HEK293T (cell line): ENCODE measurements around the gene TUBA1A.

Experiments used
- ARNT ChIP-seq: fragments of 450-650 bp; IDR thresholded peaks from 2 replicates; pipeline ENCODE4 v1.6.1; 2017; ENCODE audit warnings: mild to moderate bottlenecking
- BHLHE40 ChIP-seq: fragments of 450-650 bp; IDR thresholded peaks from 2 replicates; pipeline ENCODE4 v1.6.1; 2016; ENCODE audit warnings: mild to moderate bottlenecking, moderate library complexity, borderline replicate concordance
- ELF4 ChIP-seq: fragments of 450-650 bp; IDR thresholded peaks from 2 replicates; pipeline ENCODE4 v1.6.1; 2017; ENCODE audit warnings: antibody characterized with exemption
- FOXA1 ChIP-seq: fragments of 450-650 bp; IDR thresholded peaks from 2 replicates; pipeline ENCODE4 v1.6.1; 2016; ENCODE audit warnings: mild to moderate bottlenecking
- FOXK2 ChIP-seq: fragments of 450-650 bp; IDR thresholded peaks from 2 replicates; pipeline ENCODE4 v1.6.1; 2016; ENCODE audit warnings: mild to moderate bottlenecking
- FOXM1 ChIP-seq: fragments of 450-650 bp; IDR thresholded peaks from 2 replicates; pipeline ENCODE4 v1.6.1; 2017; ENCODE audit warnings: mild to moderate bottlenecking, borderline replicate concordance
- HDGF ChIP-seq: fragments of 450-650 bp; IDR thresholded peaks from 2 replicates; pipeline ENCODE4 v1.6.1; 2017; ENCODE audit warnings: antibody characterized with exemption, borderline replicate concordance
- L3MBTL2 ChIP-seq: fragments of 450-650 bp; conservative IDR thresholded peaks from 2 replicates; pipeline ENCODE4 v1.6.1; 2016; ENCODE audit warnings: mild to moderate bottlenecking
- SP1 ChIP-seq: fragments of 450-650 bp; IDR thresholded peaks from 2 replicates; pipeline ENCODE4 v1.6.1; 2017
- SUZ12 ChIP-seq: fragments of 450-650 bp; IDR thresholded peaks from 2 replicates; pipeline ENCODE4 v1.6.1; 2016; ENCODE audit warnings: mild to moderate bottlenecking
- TARDBP ChIP-seq: fragments of 450-650 bp; IDR thresholded peaks from 2 replicates; pipeline ENCODE4 v1.6.1; 2016
- ZNF384 ChIP-seq: fragments of 450-650 bp; IDR thresholded peaks from 2 replicates; pipeline ENCODE4 v1.6.1; 2016
- TF ChIP-seq, protein P1 (sequence below): fragments of 450-650 bp; IDR thresholded peaks from 2 replicates; pipeline ENCODE4 v1.6.1; 2016

DNA sequence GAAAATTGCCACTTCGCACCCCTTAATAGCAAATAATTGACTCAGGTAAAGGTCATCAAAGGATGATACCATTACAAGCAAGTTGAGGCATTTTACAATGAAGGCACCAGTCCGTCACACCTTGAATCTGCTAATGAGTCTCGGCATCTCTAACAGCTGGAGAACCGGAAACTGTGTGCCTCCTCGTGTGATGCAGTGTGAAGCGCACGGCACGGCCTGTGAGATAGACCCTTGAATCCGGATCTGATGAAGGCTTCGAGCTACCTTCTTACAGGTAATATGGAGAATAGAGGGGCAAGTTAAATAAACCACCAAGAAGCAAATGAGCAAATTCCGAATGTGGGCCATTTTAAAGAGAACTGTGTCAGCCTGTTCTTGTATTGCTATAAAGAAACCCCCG, 19.8 kb upstream of the TUBA1A start:
- TF ChIP-seq ARNT (no peak), BHLHE40 (no peak), FOXM1 (no peak), HDGF (no peak), ELF4 (no peak), L3MBTL2 (no peak), TARDBP (no peak), ZNF384 (no peak), SUZ12 (no peak), FOXA1 (no peak), SP1 (no peak), FOXK2 (no peak)
- TF ChIP-seq, protein P1, sequence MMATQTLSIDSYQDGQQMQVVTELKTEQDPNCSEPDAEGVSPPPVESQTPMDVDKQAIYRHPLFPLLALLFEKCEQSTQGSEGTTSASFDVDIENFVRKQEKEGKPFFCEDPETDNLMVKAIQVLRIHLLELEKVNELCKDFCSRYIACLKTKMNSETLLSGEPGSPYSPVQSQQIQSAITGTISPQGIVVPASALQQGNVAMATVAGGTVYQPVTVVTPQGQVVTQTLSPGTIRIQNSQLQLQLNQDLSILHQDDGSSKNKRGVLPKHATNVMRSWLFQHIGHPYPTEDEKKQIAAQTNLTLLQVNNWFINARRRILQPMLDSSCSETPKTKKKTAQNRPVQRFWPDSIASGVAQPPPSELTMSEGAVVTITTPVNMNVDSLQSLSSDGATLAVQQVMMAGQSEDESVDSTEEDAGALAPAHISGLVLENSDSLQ, result no peak
